ENCODE measurements around the gene CCSER1. TPM values are rescaled to one million over a fixed set of nuclear protein-coding genes. Genes with fewer than 3 reads are reported as not detected.
A peak's percentile ranks its signal among the peaks of the same experiment; 100 is the strongest.

The CCSER1 gene
- total and polyA plus RNA-seq, 2 donors (not counting 1 experiment from before 2014, with no cell fraction given): under 0.01 TPM; not detected in 1

- TF ChIP-seq CTCF (conservative IDR thresholded peaks at IDR 0.05 in 1 of 2, IDR thresholded peaks at IDR 0.05 in 1 of 2; ENCODE audit: low read depth in 1 of 2, low read length in 2 of 2): no peak
- TF ChIP-seq EZH2 (IDR thresholded peaks at IDR 0.05; ENCODE audit: low read length, missing control alignments): no peak
- Histone ChIP-seq H2AFZ (ENCODE audit: low read length) (no peak overlapping the region), H3K27ac (ENCODE audit: insufficient read depth, low read length) (no peak overlapping the region), H3K4me3 (replicated peaks in 1 of 4; ENCODE audit: control extremely low read depth in 1 of 4, insufficient read depth in 1 of 4, low read depth in 3 of 4, low read length in 4 of 4) (no peak overlapping the region), H3K36me3 (ENCODE audit: control insufficient read depth, insufficient read depth, low read length) (no peaks in the 10 kb centered on the region), H3K4me2 (ENCODE audit: extremely low read depth, insufficient read depth, low read length) (no peak overlapping the region), H3K27me3 (ENCODE audit: control insufficient read depth, insufficient read depth, low read length) (no peaks in the 10 kb centered on the region), H4K20me1 (ENCODE audit: control insufficient read depth, extremely low read depth, insufficient read depth, low read length) (no peaks in the 10 kb centered on the region), H3K4me1 (ENCODE audit: control insufficient read depth, extremely low read depth, insufficient read depth, low read length) (no peaks in the 10 kb centered on the region), H3K9ac (ENCODE audit: insufficient read depth, low read length) (no peak overlapping the region), H3K79me2 (ENCODE audit: control insufficient read depth, insufficient read depth, low read length) (no peaks in the 10 kb centered on the region), H3K9me3 (ENCODE audit: control insufficient read depth, insufficient read depth, low read depth, low read length) (no peaks in the 10 kb centered on the region)
- DNase-seq (ENCODE audit: low read depth in 2 of 2): no peak
Measured at GRCh38 chr4:90084967-90085295, 42.3 kb upstream of the CCSER1 start.

GRCh38 chr4:90093526-90093925 is 33.7 kb upstream of the CCSER1 start:
- H4K20me1 ChIP-seq (ENCODE audit: control insufficient read depth, extremely low read depth, insufficient read depth, low read length): no peaks in the 10 kb centered on the region
- H3K9ac ChIP-seq (ENCODE audit: insufficient read depth, low read length): no peak overlapping the region
- H3K4me2 ChIP-seq (ENCODE audit: extremely low read depth, insufficient read depth, low read length): no peak overlapping the region
- H3K4me3 ChIP-seq (replicated peaks in 1 of 4; ENCODE audit: control extremely low read depth in 1 of 4, insufficient read depth in 1 of 4, low read depth in 3 of 4, low read length in 4 of 4): no peak overlapping the region
- no peaks in the 10 kb centered on the region for H3K79me2 ChIP-seq (ENCODE audit: control insufficient read depth, insufficient read depth, low read length)
- H3K9me3 ChIP-seq (ENCODE audit: control insufficient read depth, insufficient read depth, low read depth, low read length): no peaks in the 10 kb centered on the region
- TF ChIP-seq EZH2 (IDR thresholded peaks at IDR 0.05; ENCODE audit: low read length, missing control alignments): no peak
- TF ChIP-seq CTCF (conservative IDR thresholded peaks at IDR 0.05 in 1 of 2, IDR thresholded peaks at IDR 0.05 in 1 of 2; ENCODE audit: low read depth in 1 of 2, low read length in 2 of 2): no peak
- no peaks in the 10 kb centered on the region for H3K27me3 ChIP-seq (ENCODE audit: control insufficient read depth, insufficient read depth, low read length)
- no peaks in the 10 kb centered on the region for H3K36me3 ChIP-seq (ENCODE audit: control insufficient read depth, insufficient read depth, low read length)
- H3K27ac ChIP-seq (ENCODE audit: insufficient read depth, low read length): no peak overlapping the region
- no peak for DNase-seq (ENCODE audit: low read depth in 2 of 2)
- no peaks in the 10 kb centered on the region for H3K4me1 ChIP-seq (ENCODE audit: control insufficient read depth, extremely low read depth, insufficient read depth, low read length)
- H2AFZ ChIP-seq (ENCODE audit: low read length): no peak overlapping the region

GRCh38 chr4:90095000-90095399 is 32.2 kb upstream of the CCSER1 start:
- no peaks in the 10 kb centered on the region for H3K27me3 ChIP-seq (ENCODE audit: control insufficient read depth, insufficient read depth, low read length)
- TF ChIP-seq CTCF (conservative IDR thresholded peaks at IDR 0.05 in 1 of 2, IDR thresholded peaks at IDR 0.05 in 1 of 2; ENCODE audit: low read depth in 1 of 2, low read length in 2 of 2) (no peak), EZH2 (IDR thresholded peaks at IDR 0.05; ENCODE audit: low read length, missing control alignments) (no peak)
- no peak overlapping the region for H3K27ac ChIP-seq (ENCODE audit: insufficient read depth, low read length)
- H3K4me1 ChIP-seq (ENCODE audit: control insufficient read depth, extremely low read depth, insufficient read depth, low read length): no peaks in the 10 kb centered on the region
- H3K79me2 ChIP-seq (ENCODE audit: control insufficient read depth, insufficient read depth, low read length): no peaks in the 10 kb centered on the region
- peak in 1 of 2 donors; percentile 7 for DNase-seq (ENCODE audit: low read depth in 2 of 2)
- H3K36me3 ChIP-seq (ENCODE audit: control insufficient read depth, insufficient read depth, low read length): no peaks in the 10 kb centered on the region
- H3K9me3 ChIP-seq (ENCODE audit: control insufficient read depth, insufficient read depth, low read depth, low read length): no peaks in the 10 kb centered on the region
- H3K9ac ChIP-seq (ENCODE audit: insufficient read depth, low read length): no peak overlapping the region
- H2AFZ ChIP-seq (ENCODE audit: low read length): no peak overlapping the region
- H4K20me1 ChIP-seq (ENCODE audit: control insufficient read depth, extremely low read depth, insufficient read depth, low read length): no peaks in the 10 kb centered on the region
- H3K4me2 ChIP-seq (ENCODE audit: extremely low read depth, insufficient read depth, low read length): no peak overlapping the region
- no peak overlapping the region for H3K4me3 ChIP-seq (replicated peaks in 1 of 4; ENCODE audit: control extremely low read depth in 1 of 4, insufficient read depth in 1 of 4, low read depth in 3 of 4, low read length in 4 of 4)

Measured in fibroblast of lung (primary cell).